GM03348 (cell line): Measurements from ENCODE around the gene PLXNB2.

Experiments used
- DNase-seq: peaks from one replicate; pipeline ENCODE4 v3.0.0; 2012; ENCODE audit warnings: low spot score

The PLXNB2 gene

DNA sequence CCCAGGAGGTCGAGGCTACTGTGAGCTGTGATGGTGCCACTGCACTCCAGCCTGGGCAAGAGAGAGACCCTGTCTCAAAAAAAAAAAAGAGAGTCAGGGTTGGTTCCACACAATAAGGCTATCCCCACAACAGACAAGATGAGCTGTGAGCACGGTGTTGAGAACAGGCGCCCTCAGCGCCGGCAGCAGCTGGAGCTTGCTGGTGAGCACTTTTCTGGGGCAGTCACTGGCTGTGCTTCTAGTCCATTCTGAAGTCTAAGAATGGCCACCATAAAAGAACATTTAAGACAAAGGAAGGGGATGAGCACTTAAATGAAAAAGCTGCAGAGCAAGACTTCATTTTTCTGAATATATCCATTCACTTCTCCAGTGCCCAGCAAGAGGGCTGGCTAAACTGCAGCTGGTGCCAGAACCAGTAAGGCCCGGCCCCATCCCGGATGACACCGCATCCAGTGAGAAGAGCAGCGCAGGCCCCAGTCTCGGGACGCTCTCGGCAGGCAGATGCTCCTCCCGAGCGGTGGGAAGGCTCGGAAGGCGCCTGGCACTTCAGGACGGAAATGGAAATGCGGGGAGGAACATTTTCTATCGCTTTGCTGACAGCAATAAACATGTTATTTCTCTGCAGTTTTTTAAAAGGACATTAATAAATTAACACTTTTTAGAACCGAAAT is 74.8 kb downstream of the PLXNB2 start:
- no peak for DNase-seq

- DNase-seq: no peak
Observed at GRCh38 chr22:50229370-50229769, 78.1 kb downstream of the PLXNB2 start.

DNA sequence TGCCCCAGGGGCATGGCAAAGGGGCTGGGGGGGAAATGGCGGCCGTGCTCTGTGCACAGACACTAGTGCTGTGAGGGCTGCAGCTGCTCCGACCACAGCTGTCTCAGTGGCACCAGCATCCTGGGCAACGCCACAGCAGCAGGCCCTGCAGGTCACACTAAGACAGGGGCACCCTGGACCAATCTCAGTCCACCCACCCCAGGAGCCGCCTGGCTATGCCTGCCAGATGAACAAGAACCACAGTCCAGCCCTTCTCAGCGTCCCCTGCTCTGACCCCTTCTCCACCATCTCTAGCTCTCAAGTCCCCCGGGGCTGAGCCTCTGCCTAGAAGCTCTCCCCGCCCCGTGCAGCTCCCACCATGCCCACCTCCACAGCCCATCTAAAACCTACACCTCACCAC is 79.1 kb downstream of the PLXNB2 start:
- DNase-seq: no peak

GRCh38 chr22:50227579-50228215 is 79.7 kb downstream of the PLXNB2 start:
- DNase-seq: no peak

DNA sequence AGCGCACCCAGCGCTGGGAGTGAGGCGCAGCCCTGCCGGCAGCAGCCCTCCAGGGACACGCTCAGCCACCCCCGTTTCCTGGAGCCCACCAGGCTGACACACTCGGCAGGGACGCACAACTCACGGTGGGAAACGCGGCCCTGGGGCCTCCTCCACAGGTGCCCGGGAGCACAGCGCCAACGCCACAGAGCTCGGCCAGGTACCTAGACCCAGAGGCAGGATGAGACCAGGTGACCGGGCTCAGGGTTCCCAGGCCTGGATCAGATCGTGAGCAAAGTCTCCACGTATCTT is 80.6 kb downstream of the PLXNB2 start:
- no peak for DNase-seq

- DNase-seq: no peak
Observed at GRCh38 chr22:50226063-50226874, 81.2 kb downstream of the PLXNB2 start.

- DNase-seq: no peak
Observed at GRCh38 chr22:50225200-50225969, 82.1 kb downstream of the PLXNB2 start.
